ENCODE measurements around the gene KIAA0040.

- TF ChIP-seq ATF3 (IDR thresholded peaks at IDR 0.05) (no peak), CTCF (IDR thresholded peaks at IDR 0.05; ENCODE audit: low read depth, low read length, missing input control) (no peak)
Measured at GRCh38 chr1:175198332-175198731, 5.8 kb upstream of the KIAA0040 start.
